Neural progenitor cell (in vitro differentiated cells): Measurements from ENCODE around the gene PTDSS2. TPM values are rescaled to one million over a fixed set of nuclear protein-coding genes. Genes with fewer than 3 reads are reported as not detected.

Experiments used
- DNase-seq: peaks from one replicate; pipeline ENCODE4 v3.0.0-alpha.2; 2016; ENCODE audit warnings: low spot score
- H2AFZ ChIP-seq: fragments of 200-600 bp; sonication (generic); replicated peaks from 2 replicates; pipeline ENCODE4 v1.6.1; 2016; ENCODE audit warnings: antibody characterized with exemption
- H3F3A ChIP-seq: fragments of 200-600 bp; sonication (generic); 2 replicates; pipeline ENCODE4 v1.6.1; 2016; ENCODE audit warnings: antibody characterized with exemption, low read depth
- H3K27ac ChIP-seq: fragments of 200-600 bp; sonication (generic); 2 replicates; pipeline ENCODE4 v1.5.1; 2016; ENCODE audit warnings: mild to moderate bottlenecking
- H3K27me3 ChIP-seq: fragments of 200-600 bp; sonication (generic); 2 replicates; pipeline ENCODE4 v1.6.1; 2016; ENCODE audit warnings: mild to moderate bottlenecking, moderate library complexity
- H3K36me3 ChIP-seq: fragments of 200-600 bp; sonication (generic); 2 replicates; pipeline ENCODE4 v1.5.1; 2016
- H3K4me1 ChIP-seq: fragments of 200-600 bp; sonication (generic); 2 replicates; pipeline ENCODE4 v1.6.1; 2016; ENCODE audit warnings: mixed run types
- H3K4me2 ChIP-seq: fragments of 200-600 bp; sonication (generic); 2 replicates; pipeline ENCODE4 v1.6.1; 2016
- H3K4me3 ChIP-seq: fragments of 200-600 bp; sonication (generic); 2 replicates; pipeline ENCODE4 v1.5.1; 2016
- H3K79me2 ChIP-seq: fragments of 200-600 bp; sonication (generic); 2 replicates; pipeline ENCODE4 v1.6.1; 2016; ENCODE audit warnings: low read depth
- H3K9ac ChIP-seq: fragments of 200-600 bp; sonication (generic); 2 replicates; pipeline ENCODE4 v1.6.1; 2016
- H3K9me3 ChIP-seq: fragments of 200-600 bp; sonication (generic); 2 replicates; pipeline ENCODE4 v1.5.1; 2016; ENCODE audit warnings: low read depth
- H4K20me1 ChIP-seq: fragments of 200-600 bp; sonication (generic); 2 replicates; pipeline ENCODE4 v1.6.1; 2016; ENCODE audit warnings: low read depth
- H3K27ac Mint-ChIP-seq: 3 replicates; pipeline ENCODE4 v1.8.0; 2021; ENCODE audit warnings: mixed read lengths
- H3K27me3 Mint-ChIP-seq: 2 replicates; pipeline ENCODE4 v1.8.0; 2022; ENCODE audit warnings: low read depth, mild to moderate bottlenecking, inconsistent platforms, moderate library complexity, mixed read lengths; ENCODE audit not compliant: insufficient read depth
- H3K36me3 Mint-ChIP-seq: 3 replicates; pipeline ENCODE4 v1.8.0; 2021; ENCODE audit warnings: mixed read lengths
- H3K4me1 Mint-ChIP-seq: 3 replicates; pipeline ENCODE4 v1.8.0; 2021; ENCODE audit warnings: mixed read lengths
- H3K4me3 Mint-ChIP-seq: 3 replicates; pipeline ENCODE4 v1.8.0; 2021; ENCODE audit warnings: mild to moderate bottlenecking, moderate library complexity, mixed read lengths
- H3K9me3 Mint-ChIP-seq: 3 replicates; pipeline ENCODE4 v1.8.0; 2020; ENCODE audit warnings: mixed read lengths
- CTCF ChIP-seq: fragments of 200-600 bp; sonication (generic); IDR thresholded peaks from 2 replicates; pipeline ENCODE4 v1.5.1; 2017; ENCODE audit warnings: antibody characterized with exemption, mild to moderate bottlenecking
- EZH2 ChIP-seq: fragments of 200-600 bp; sonication (generic); IDR thresholded peaks from 2 replicates; pipeline ENCODE4 v1.6.1; 2017; ENCODE audit warnings: antibody characterized with exemption, mild to moderate bottlenecking, moderate library complexity
- EZH2phosphoT487 ChIP-seq: fragments of 200-600 bp; sonication (generic); IDR thresholded peaks from 2 replicates; pipeline ENCODE4 v1.6.1; 2017; ENCODE audit warnings: antibody characterized with exemption
- total RNA-seq: library from RNA; depleted of rRNA; stranded (reverse); fragments of >200 nt; gene quantifications from 2 replicates; pipeline ENCODE4 v1.2.3, GENCODE V29; 2015; ENCODE audit warnings: low replicate concordance

The PTDSS2 gene
- total RNA-seq, 1 donor from 2014 or later: 24.7 TPM

DNA sequence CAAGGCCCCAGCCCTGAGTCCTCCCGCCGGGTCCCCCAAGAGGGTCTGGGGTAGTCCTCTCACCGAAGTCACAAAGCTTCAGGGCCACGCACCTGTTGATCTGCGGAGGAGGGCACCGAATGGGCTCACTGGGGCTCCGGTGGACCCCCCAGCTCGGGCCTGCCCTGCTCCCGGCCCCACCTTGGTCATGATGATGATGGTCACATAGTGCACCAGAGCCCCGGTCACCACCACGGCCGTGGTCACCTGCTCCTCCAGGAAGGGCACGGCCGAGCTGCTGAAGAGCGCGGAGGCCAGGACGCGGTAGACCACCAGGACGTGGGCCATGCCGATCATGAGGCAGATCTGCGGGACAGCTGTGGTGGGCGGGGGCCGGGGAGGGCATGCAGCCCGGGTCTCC is 21.8 kb upstream of the PTDSS2 start:
- no peaks in the 10 kb centered on the region for H3K36me3 Mint-ChIP-seq
- Histone ChIP-seq H3K4me1 (no peaks in the 10 kb centered on the region), H3K27ac (no peak overlapping the region), H3F3A (no peaks in the 10 kb centered on the region), H3K79me2 (no peaks in the 10 kb centered on the region), H3K9ac (no peak overlapping the region), H3K36me3 (no peaks in the 10 kb centered on the region), H3K4me3 (no peak overlapping the region), H3K9me3 (no peaks in the 10 kb centered on the region), H4K20me1 (no peaks in the 10 kb centered on the region), H3K4me2 (no peak overlapping the region), H2AFZ (no peak overlapping the region), H3K27me3 (peaks cover 7% of the 10 kb centered on the region)
- no peak overlapping the region for H3K27ac Mint-ChIP-seq
- H3K9me3 Mint-ChIP-seq: peaks cover 2% of the 10 kb centered on the region
- no peak for DNase-seq
- peaks cover 10% of the 10 kb centered on the region for H3K27me3 Mint-ChIP-seq
- no peaks in the 10 kb centered on the region for H3K4me1 Mint-ChIP-seq
- TF ChIP-seq EZH2 (no peak), CTCF (no peak), EZH2phosphoT487 (no peak)
- H3K4me3 Mint-ChIP-seq: no peak overlapping the region

DNA sequence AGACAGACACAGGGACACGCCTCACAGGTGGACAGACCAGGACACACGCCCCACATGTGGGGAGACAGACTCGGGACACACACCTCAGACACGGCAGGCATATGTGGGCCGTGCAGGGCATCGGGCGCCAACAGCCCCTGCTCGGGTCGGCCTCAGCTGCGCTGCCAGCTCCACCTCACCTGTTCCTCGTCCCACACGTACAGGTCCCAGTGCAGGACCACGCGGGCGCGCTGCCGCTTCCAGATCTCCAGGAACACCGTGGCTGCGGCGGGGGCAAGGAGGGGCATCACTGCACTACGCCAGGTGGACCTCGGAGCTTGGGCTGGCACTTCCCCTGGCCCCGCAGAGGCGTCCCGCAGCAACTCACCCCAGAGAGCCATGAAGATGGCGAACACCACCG is 20.7 kb upstream of the PTDSS2 start:
- H3K9me3 Mint-ChIP-seq: peaks cover 2% of the 10 kb centered on the region
- Histone ChIP-seq H3F3A (no peaks in the 10 kb centered on the region), H4K20me1 (no peaks in the 10 kb centered on the region), H3K27me3 (peaks cover 4% of the 10 kb centered on the region), H3K9me3 (no peaks in the 10 kb centered on the region), H2AFZ (no peak overlapping the region), H3K4me1 (no peaks in the 10 kb centered on the region), H3K9ac (no peak overlapping the region), H3K27ac (no peak overlapping the region), H3K4me2 (no peak overlapping the region), H3K4me3 (no peak overlapping the region), H3K79me2 (no peaks in the 10 kb centered on the region), H3K36me3 (no peaks in the 10 kb centered on the region)
- TF ChIP-seq EZH2phosphoT487: no peak
- no peak for TF ChIP-seq EZH2
- no peak for TF ChIP-seq CTCF
- H3K27ac Mint-ChIP-seq: no peak overlapping the region
- no peak overlapping the region for H3K4me3 Mint-ChIP-seq
- no peaks in the 10 kb centered on the region for H3K4me1 Mint-ChIP-seq
- peaks cover 14% of the 10 kb centered on the region for H3K27me3 Mint-ChIP-seq
- no peak for DNase-seq
- no peaks in the 10 kb centered on the region for H3K36me3 Mint-ChIP-seq

DNA sequence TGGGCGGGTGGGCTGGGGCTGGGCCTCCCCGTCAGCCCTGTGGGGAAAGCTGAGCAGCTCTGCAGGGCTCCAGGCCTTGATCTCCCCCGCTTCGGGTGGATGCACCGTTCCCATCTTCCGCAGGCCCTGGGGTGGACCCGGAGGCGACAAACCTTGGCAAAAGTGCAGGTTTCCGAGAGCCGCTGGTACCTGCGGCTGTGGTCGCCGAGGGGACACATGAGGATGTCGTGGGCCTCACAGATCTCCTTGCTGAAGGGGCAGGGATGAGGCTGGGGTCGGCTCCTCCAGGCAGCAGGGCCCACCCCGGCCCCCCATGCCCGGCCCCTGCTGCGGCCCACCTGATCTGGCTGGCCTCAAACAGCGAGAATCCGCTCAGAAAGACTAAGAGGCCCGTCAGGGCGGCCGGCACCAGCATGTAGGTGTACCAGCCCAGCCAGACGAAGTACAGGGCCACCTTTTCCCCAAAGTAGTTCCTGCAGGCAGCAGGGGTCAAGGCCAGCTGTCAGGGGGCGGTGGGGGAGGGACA is 20.1 kb upstream of the PTDSS2 start:
- H3K36me3 ChIP-seq: no peaks in the 10 kb centered on the region
- DNase-seq: no peak
- H2AFZ ChIP-seq: no peak overlapping the region
- H3K4me2 ChIP-seq: no peak overlapping the region
- H3K9me3 ChIP-seq: no peaks in the 10 kb centered on the region
- no peak overlapping the region for H3K27ac Mint-ChIP-seq
- no peaks in the 10 kb centered on the region for H4K20me1 ChIP-seq
- no peaks in the 10 kb centered on the region for H3K36me3 Mint-ChIP-seq
- peaks cover 2% of the 10 kb centered on the region for H3K9me3 Mint-ChIP-seq
- H3K27ac ChIP-seq: no peak overlapping the region
- no peak overlapping the region for H3K4me3 Mint-ChIP-seq
- no peaks in the 10 kb centered on the region for H3F3A ChIP-seq
- peaks cover 14% of the 10 kb centered on the region for H3K27me3 Mint-ChIP-seq
- no peaks in the 10 kb centered on the region for H3K27me3 ChIP-seq
- no peak overlapping the region for H3K4me3 ChIP-seq
- no peak overlapping the region for H3K9ac ChIP-seq
- no peaks in the 10 kb centered on the region for H3K79me2 ChIP-seq
- H3K4me1 ChIP-seq: no peaks in the 10 kb centered on the region
- no peaks in the 10 kb centered on the region for H3K4me1 Mint-ChIP-seq
- TF ChIP-seq EZH2: no peak
- no peak for TF ChIP-seq EZH2phosphoT487

GRCh38 chr11:431921-432320 is 18.2 kb upstream of the PTDSS2 start:
- DNase-seq: no peak
- Histone ChIP-seq H3K4me2 (no peak overlapping the region), H2AFZ (no peak overlapping the region), H3K4me1 (no peaks in the 10 kb centered on the region), H3K27me3 (no peaks in the 10 kb centered on the region), H3K4me3 (no peak overlapping the region), H3K27ac (no peak overlapping the region), H3F3A (no peaks in the 10 kb centered on the region), H3K9ac (no peak overlapping the region), H4K20me1 (no peaks in the 10 kb centered on the region), H3K36me3 (no peaks in the 10 kb centered on the region), H3K79me2 (no peaks in the 10 kb centered on the region), H3K9me3 (no peaks in the 10 kb centered on the region)
- Mint-ChIP-seq H3K27me3 (peaks cover 12% of the 10 kb centered on the region), H3K9me3 (peaks cover 6% of the 10 kb centered on the region), H3K4me1 (no peaks in the 10 kb centered on the region), H3K27ac (no peak overlapping the region), H3K36me3 (no peaks in the 10 kb centered on the region), H3K4me3 (no peak overlapping the region)
- TF ChIP-seq EZH2 (no peak), EZH2phosphoT487 (no peak), CTCF (no peak)
